ENCODE measurements around the gene ZNRF1.

Gene ZNRF1

GRCh38 chr16:75062135-75062975, 63.5 kb downstream of the ZNRF1 start:
- no peak for DNase-seq (ENCODE audit: low spot score)

GRCh38 chr16:75062976-75063346, 64.1 kb downstream of the ZNRF1 start:
- DNase-seq (ENCODE audit: low spot score) = no peak

- DNase-seq (ENCODE audit: low spot score) = no peak
These were observed 64.8 kb downstream of the ZNRF1 start for GRCh38 chr16:75063549-75064088.

- no peak for DNase-seq (ENCODE audit: low spot score)
These were observed 65.8 kb downstream of the ZNRF1 start for GRCh38 chr16:75064403-75065148.

- DNase-seq (ENCODE audit: low spot score) = no peak
These were observed 66.3 kb downstream of the ZNRF1 start for GRCh38 chr16:75065149-75065505.

GRCh38 chr16:75065521-75066149, 66.8 kb downstream of the ZNRF1 start:
- no peak for DNase-seq (ENCODE audit: low spot score)

GRCh38 chr16:75066861-75067447, 68.1 kb downstream of the ZNRF1 start:
- no peak for DNase-seq (ENCODE audit: low spot score)

- DNase-seq (ENCODE audit: low spot score) = no peak
These were observed 69.5 kb downstream of the ZNRF1 start for GRCh38 chr16:75068085-75069031.

GRCh38 chr16:75070012-75070841, 71.4 kb downstream of the ZNRF1 start:
- DNase-seq (ENCODE audit: low spot score) = no peak

- DNase-seq (ENCODE audit: low spot score) = no peak
These were observed 72.8 kb downstream of the ZNRF1 start for GRCh38 chr16:75071621-75072020.

GRCh38 chr16:75072239-75072947, 73.6 kb downstream of the ZNRF1 start:
- no peak for DNase-seq (ENCODE audit: low spot score)

- DNase-seq (ENCODE audit: low spot score) = no peak
These were observed 74.9 kb downstream of the ZNRF1 start for GRCh38 chr16:75073545-75074303.

- DNase-seq (ENCODE audit: low spot score) = no peak
These were observed 75.5 kb downstream of the ZNRF1 start for GRCh38 chr16:75074304-75074793.

- DNase-seq (ENCODE audit: low spot score) = no peak
These were observed 76.3 kb downstream of the ZNRF1 start for GRCh38 chr16:75074920-75075687.

GRCh38 chr16:75075688-75076268, 77.0 kb downstream of the ZNRF1 start:
- no peak for DNase-seq (ENCODE audit: low spot score)

- DNase-seq (ENCODE audit: low spot score) = no peak
These were observed 80.1 kb downstream of the ZNRF1 start for GRCh38 chr16:75078886-75079285.

- no peak for DNase-seq (ENCODE audit: low spot score)
These were observed 80.6 kb downstream of the ZNRF1 start for GRCh38 chr16:75079346-75079926.

Data from RKO (cell line).